LNCAP (cell line): ENCODE results near the gene ASCC1.

Experiments
- CTCF ChIP-seq: fragments of 450-650 bp; IDR thresholded peaks from 2 replicates; pipeline ENCODE4 v1.5.1; 2017; ENCODE audit warnings: mild to moderate bottlenecking

Gene ASCC1

GRCh38 chr10:72221278-72221677, 5.2 kb upstream of the ASCC1 start:
- no peak for TF ChIP-seq CTCF

GRCh38 chr10:72220637-72221036, 4.6 kb upstream of the ASCC1 start:
- TF ChIP-seq CTCF, result no peak

- no peak for TF ChIP-seq CTCF
These were observed 3.2 kb upstream of the ASCC1 start for GRCh38 chr10:72219235-72219814.

- no peak for TF ChIP-seq CTCF
These were observed 2.6 kb upstream of the ASCC1 start for GRCh38 chr10:72218726-72219125.

- no peak for TF ChIP-seq CTCF
These were observed 2.2 kb upstream of the ASCC1 start for GRCh38 chr10:72218325-72218724.

- TF ChIP-seq CTCF, result no peak
These were observed 9.4 kb downstream of the ASCC1 start for GRCh38 chr10:72206511-72207229.

- no peak for TF ChIP-seq CTCF
These were observed 11.4 kb downstream of the ASCC1 start for GRCh38 chr10:72204724-72205123.

GRCh38 chr10:72204296-72204695, 11.8 kb downstream of the ASCC1 start:
- no peak for TF ChIP-seq CTCF
